ENCODE data around the gene PSMA8. TPM values are rescaled to one million over a fixed set of nuclear protein-coding genes. Genes with fewer than 3 reads are reported as not detected.
"Not testable (repeated sequence)": the region's sequence is repeated elsewhere in the genome, so short reads cannot be mapped to it uniquely, and the experiment has no call there.

PSMA8 gene
- not detected in 2 replicates for total RNA-seq

- DNase-seq (ENCODE audit: extremely low read depth, low read depth, low spot score): no peak
These were observed at the start of gene PSMA8 for GRCh38 chr18:26133652-26134051. TSS of gene PSMA8 (plus strand) at chr18:26133869. CDS start at chr18:26133966, 97 bp downstream.

DNA sequence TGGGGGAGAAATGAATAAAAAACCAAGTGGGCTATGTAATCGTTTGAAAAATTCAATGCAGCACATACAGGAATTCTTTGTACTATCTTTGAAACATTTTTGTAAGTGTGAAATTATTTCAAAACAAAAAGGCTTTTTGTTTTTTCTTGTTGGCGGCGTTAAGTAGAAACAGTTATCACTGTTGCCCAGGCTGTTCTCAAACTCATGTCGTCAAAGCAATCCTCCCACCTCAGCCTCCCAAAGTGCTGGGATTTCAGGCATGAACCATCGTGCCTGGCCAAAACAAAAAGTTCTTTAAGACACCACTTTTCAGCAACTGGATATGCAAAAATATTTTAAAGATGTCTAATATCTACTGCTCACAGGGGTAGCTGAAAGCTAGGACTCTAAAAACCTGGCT, 48.6 kb upstream of the PSMA8 start:
- DNase-seq (ENCODE audit: extremely low read depth, low read depth, low spot score): no peak

DNA sequence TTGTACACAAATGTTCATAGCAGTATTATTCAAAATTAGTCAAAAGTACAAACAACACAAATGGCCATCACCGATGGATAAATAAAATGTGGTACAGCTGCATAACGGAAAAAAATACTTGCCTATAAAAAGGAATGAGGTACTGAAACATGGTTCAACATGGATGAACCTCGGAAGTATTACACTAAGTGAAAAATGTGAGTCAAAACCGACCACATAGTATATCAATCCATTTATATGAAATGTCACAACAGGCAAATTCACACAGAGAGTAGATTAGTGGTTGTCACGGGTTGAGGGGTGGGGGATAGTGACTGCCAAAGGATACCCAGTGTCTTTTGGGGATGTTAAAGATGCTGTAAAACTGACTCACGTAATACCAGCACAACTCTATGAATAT, 46.7 kb upstream of the PSMA8 start:
- no peak for DNase-seq (ENCODE audit: extremely low read depth, low read depth, low spot score)

DNA sequence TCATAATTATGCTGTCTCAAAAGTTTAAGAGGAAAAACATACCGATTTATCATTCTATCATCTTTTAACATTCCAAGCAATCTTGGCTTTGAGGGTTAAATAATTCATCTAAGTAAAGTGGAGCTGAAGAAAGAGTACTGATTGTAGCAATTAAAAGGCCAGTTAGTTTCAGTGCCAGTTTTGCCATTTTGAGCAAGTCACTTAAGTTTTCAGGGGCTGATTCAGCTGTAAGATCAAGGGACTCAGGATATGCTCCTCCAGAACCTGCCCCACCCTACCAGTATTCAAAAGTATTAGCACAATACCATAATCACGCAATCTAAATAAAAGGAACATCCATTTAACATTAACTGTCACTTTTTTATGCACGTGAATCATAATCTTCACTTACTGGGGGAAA, 45.2 kb upstream of the PSMA8 start:
- DNase-seq (ENCODE audit: extremely low read depth, low read depth, low spot score): no peak

- no peak for DNase-seq (ENCODE audit: extremely low read depth, low read depth, low spot score)
These were observed 44.2 kb upstream of the PSMA8 start for GRCh38 chr18:26089293-26090129.

- peak; percentile 47 for DNase-seq (ENCODE audit: extremely low read depth, low read depth, low spot score)
These were observed 43.3 kb upstream of the PSMA8 start, which contains the start of gene SS18 for GRCh38 chr18:26090130-26091046. TSS of gene SS18 (minus strand) at chr18:26090613. CDS start at chr18:26090569, 44 bp downstream.

DNA sequence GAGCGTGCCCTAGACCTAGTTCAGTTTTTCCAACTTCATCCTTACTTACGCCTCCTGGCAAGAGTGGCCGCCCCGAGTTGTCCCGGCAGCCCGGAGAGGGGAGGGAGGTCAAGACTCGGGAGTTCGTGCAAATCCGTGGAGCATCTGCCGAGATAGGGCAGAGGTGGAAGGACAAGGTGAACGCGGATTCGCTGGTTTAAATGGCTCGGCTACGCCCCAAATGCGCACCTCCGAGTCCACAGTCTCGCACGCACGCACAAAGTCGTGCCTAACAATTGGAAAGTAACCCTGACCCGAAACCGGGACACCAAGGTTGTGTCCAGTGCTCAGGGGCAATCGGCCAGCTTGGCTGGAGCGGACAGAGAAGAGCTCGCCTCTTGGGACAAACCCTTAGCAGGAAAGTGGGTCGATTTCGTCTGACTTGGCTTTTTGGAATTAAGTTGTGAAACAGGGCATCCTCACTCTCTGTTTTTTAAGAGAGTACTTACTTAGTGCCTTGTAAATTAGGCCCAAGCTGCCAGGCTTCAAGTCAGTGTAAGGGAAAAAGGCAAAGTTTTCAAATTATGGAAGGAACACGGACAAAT, 42.5 kb upstream of the PSMA8 start:
- DNase-seq (ENCODE audit: extremely low read depth, low read depth, low spot score): no peak

DNA sequence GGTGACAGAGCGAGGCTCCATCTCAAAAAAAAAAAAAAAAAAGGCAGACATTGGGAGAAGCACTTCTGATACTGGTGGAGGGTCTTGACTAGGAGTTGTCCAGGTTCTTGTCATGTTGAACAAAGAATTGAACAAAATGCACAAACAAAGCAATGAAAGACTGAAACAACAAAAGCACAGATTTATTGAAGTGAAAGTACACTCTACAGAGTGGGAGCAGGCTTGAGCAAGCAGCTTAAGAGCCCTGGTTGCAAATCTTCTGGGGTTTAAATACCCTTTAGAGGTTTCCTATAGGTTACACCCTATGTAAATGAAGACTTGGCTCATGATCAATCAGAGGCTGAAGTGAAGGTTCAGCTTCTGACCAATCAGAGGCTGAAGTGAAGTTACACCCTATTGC, 36.8 kb upstream of the PSMA8 start:
- DNase-seq (ENCODE audit: extremely low read depth, low read depth, low spot score): no peak

DNA sequence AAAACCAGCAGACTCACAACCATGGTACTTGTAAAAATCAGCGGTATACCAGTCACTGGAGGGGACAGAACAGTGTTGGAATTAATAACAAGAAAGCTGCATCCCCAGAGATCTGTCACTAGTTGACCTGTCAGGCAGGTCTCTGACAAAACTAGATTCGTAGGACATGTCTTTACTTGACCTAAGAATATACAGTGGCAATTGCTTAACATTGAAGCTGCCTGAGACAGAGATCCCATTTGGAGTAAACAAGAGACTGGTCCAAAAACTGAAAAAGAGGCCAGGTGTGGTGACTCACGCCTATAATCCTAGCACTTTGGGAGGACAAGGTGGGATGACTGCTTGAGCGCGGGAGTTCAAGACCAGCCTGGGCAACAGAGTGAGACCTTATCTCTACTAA, 36.1 kb upstream of the PSMA8 start:
- no peak for DNase-seq (ENCODE audit: extremely low read depth, low read depth, low spot score)

DNA sequence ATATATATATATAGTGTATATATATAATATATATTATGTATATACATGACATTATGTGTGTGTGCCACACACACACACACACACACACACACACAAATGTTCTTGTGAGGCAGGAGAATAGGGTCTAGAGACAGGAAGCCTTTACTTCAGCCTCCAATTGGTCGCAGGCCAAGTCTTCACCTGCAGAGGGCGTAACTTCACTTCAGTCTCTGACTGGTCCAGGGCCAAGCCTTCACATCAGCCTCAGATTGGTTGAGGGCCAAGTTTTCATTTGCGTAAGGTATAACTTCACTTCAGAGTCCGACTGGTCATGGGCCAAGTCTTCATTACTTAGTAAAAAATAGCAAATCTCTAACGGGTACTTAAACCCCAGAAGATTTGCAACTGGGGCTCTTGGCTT, 30.1 kb upstream of the PSMA8 start:
- DNase-seq (ENCODE audit: extremely low read depth, low read depth, low spot score): no peak

DNA sequence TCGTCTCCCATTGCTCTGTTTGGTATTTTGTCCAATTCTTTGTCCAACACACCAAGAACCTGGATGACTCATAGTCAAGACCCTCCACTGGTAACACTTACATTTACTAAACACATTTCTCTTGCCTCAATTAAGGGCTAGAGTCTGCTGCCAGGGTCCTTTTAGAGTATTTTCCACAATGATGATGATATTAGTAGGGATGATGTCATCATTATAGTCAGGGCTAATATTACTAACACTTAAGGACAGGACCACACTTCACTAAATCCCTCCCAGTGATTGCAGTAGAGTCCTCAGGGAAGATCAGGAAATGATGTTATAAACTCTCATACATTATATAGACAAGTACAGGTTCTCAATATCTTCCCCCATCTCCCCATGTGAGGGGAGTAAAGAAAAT, 29.6 kb upstream of the PSMA8 start:
- no peak for DNase-seq (ENCODE audit: extremely low read depth, low read depth, low spot score)

DNA sequence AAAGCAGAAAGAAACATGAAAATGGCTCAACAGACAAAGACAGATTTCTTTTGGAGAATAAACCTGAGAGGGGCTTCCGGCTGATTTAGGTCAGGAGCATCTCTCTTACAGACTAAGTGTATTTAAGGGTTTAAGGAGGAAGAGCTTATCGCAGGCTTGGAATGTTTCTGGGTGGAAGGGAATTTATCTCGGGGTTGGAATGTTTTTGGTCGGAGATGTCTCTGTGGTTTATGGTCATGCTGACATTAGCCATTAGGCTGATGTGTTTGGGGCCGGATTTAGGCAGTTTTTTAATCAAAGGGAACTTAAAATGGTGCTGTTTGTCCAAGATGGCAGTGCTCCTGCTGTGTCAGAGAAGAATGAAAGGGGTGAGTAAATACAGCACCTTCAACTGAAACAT, 14.4 kb upstream of the PSMA8 start:
- DNase-seq (ENCODE audit: extremely low read depth, low read depth, low spot score): no peak

DNA sequence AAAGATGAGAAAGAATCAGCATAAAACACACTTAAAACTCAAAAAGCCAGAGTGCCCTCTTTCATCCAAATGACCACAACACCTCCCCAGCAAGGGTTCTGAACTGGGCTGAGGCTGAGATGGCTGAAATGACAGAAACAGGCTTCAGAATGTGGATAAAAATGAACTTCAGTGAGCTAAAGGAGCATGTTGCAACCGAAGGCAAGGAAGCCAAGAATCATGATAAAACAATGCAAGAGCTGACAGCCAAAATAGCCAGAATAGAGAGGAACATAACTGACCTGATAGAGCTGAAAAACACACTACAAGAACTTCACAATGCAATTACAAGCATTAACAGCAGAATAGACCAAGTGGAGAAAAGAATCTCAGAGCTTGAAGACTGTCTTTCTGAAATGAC, 12.2 kb upstream of the PSMA8 start:
- DNase-seq (ENCODE audit: extremely low read depth, low read depth, low spot score): no peak

DNA sequence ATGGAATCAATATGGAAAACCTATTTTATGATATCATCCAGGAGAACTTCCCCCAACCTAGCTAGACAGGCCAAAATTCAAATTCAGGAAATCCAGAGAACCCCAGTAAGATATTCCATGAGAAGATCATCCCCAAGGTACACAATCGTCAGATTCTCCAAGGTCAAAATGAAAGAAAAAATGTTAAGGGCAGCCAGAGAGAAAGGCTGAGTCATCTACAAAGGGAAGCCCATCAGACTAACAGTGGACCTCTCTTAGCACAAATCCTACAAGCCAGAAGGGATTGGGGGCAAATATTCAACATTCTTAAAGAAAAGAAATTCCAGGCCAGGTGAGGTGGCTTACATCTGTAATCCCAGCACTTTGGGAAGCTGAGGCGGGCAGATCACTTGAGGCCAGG, 11.7 kb upstream of the PSMA8 start:
- DNase-seq (ENCODE audit: extremely low read depth, low read depth, low spot score): not testable (repeated sequence)

- DNase-seq (ENCODE audit: extremely low read depth, low read depth, low spot score): no peak
These were observed 5.9 kb upstream of the PSMA8 start for GRCh38 chr18:26127786-26128185.

- not testable (repeated sequence) for DNase-seq (ENCODE audit: extremely low read depth, low read depth, low spot score)
These were observed 5.5 kb upstream of the PSMA8 start for GRCh38 chr18:26128192-26128591.

DNA sequence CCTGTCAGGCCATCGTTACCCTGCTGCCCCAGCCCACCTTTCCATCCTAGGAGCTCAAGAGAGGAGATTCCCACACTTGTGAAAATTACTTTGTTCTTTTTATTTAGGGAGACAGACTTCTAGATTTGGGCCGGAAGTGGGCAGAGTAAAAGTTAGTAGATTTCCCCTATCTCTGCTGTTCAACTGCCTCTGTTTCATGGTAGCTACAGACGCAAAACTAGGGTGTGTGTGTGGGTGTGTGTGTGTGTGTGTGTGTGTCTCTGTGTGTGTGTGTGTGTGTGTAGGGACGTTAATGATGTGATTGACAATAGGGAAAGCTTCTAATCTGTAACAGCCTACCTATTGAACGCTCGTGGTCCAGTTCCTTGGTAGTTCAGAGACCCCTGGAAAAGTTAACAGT, 438 bp downstream of the PSMA8 start:
- no peak for DNase-seq (ENCODE audit: extremely low read depth, low read depth, low spot score)

DNA sequence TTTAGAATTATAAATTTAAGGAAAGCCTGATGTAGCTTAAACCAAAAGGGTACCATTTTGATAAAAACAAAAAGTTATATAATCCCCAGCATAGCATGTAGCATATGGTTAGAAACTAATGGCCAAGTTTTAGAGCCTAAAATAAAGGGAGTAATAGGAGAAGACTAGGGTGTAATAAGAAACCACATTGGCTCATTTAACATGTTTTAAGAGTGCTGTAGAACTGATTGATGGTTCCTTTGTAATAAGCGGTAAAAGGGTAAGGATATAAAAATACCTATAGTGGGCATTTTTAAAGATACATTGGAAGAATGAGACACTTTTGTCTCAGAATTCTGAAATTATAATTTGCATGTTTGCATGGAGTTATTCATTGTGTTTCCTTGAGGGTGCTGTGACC, 1.9 kb downstream of the PSMA8 start:
- DNase-seq (ENCODE audit: extremely low read depth, low read depth, low spot score): no peak

DNA sequence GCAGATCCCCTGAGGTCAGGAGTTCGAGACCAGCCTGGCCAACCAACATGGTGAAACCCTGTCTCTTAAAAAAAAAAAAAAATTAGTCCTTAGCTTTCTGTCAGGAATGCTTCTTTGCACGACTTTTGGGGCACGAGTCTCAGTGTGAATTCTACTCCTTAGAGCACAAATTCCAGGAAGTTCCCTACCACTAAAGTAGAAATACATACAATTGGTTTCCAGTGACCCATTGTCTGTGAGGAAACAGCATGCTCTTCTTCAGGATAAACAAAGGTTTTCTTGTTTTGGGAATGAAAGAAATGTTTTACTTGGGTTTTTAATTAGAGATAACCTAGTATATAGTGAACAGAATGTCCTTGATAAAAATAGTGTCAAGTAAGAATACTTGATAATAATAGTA, 23.7 kb downstream of the PSMA8 start:
- no peak for DNase-seq (ENCODE audit: extremely low read depth, low read depth, low spot score)

DNA sequence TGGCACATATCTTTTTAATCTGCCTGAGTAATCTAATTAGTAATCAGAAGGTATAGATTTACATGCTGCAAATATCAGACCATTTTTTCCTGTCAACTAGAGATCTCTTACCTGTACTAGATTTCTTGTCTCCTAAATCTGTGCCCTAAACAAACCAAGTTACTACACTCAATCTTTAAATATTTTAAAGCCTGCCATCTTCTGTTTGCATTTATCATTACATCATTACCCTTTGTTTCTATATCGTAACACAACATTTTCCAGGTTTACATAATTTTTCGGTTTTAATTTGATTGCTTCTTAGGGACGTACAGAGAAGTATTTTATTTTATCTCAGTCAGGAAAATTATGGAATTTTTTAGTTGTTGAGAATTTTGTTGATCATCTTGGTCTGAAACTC, 25.7 kb downstream of the PSMA8 start:
- no peak for DNase-seq (ENCODE audit: extremely low read depth, low read depth, low spot score)

- DNase-seq (ENCODE audit: extremely low read depth, low read depth, low spot score): no peak
These were observed 30.9 kb downstream of the PSMA8 start for GRCh38 chr18:26164571-26164970.
